Thoracic aorta (tissue), 2 donors: ENCODE measurements around the gene ITGA8. TPM values are rescaled to one million over a fixed set of nuclear protein-coding genes. Genes with fewer than 3 reads are reported as not detected.
A peak's percentile ranks its signal among the peaks of the same experiment; 100 is the strongest.

Source experiments
- ATAC-seq: fragments of 150-250 bp; one replicate; pipeline ENCODE4 v1.8.0; 2017; ENCODE audit warnings: low read depth; ENCODE audit not compliant: insufficient number of reproducible peaks, low FRiP score
- DNase-seq: peaks from one replicate; pipeline ENCODE4 v3.0.0-alpha.2; 2020; ENCODE audit warnings: low spot score
- H3K27ac ChIP-seq, 2 donors: fragments of 200-600 bp; sonication (generic); 1 replicate in 1 of 2; 2 replicates in 1 of 2; pipeline ENCODE4 v1.5.1; 2016; ENCODE audit warnings: mild to moderate bottlenecking in 2 of 2, moderate library complexity in 2 of 2
- H3K27me3 ChIP-seq: fragments of 200-600 bp; sonication (generic); replicated peaks from 2 replicates; pipeline ENCODE4 v1.6.0; 2016; ENCODE audit warnings: mild to moderate bottlenecking; ENCODE audit not compliant: insufficient read depth
- H3K36me3 ChIP-seq: fragments of 200-600 bp; sonication (generic); one replicate; pipeline ENCODE4 v1.5.1; 2016
- H3K4me1 ChIP-seq, 2 donors: fragments of 200-600 bp; sonication (generic); 1 replicate in 1 of 2; 2 replicates in 1 of 2; pipeline versions ENCODE4 v1.5.1 to v1.6.0; 2016; ENCODE audit warnings: low read depth in 2 of 2, mild to moderate bottlenecking in 1 of 2; ENCODE audit not compliant: control insufficient read depth in 1 of 2
- H3K4me3 ChIP-seq: fragments of 200-600 bp; sonication (generic); 2 replicates; pipeline ENCODE4 v1.5.1; 2016; ENCODE audit warnings: mild to moderate bottlenecking
- H3K9me3 ChIP-seq: fragments of 200-600 bp; sonication (generic); 2 replicates; pipeline ENCODE4 v1.5.1; 2016
- CTCF ChIP-seq: fragments of 200-600 bp; sonication (generic); IDR thresholded peaks from one replicate; pipeline ENCODE4 v1.5.1; 2019; ENCODE audit warnings: antibody characterized with exemption
- total RNA-seq, 2 donors: library from RNA; depleted of rRNA; stranded (reverse); fragments of >200 nt; gene quantifications; one replicate each; pipeline versions ENCODE4 v1.1.0 to v1.2.3, GENCODE V29; 2016

ITGA8 gene
- total RNA-seq, 2 donors from 2014 or later, result 1,137 to 1,173 TPM

GRCh38 chr10:15718694-15719048 lies 1.1 kb downstream of the ITGA8 start:
- no peak for TF ChIP-seq CTCF
- no peak for ATAC-seq
- no peak for DNase-seq
- H3K27me3 ChIP-seq, result no peaks in the 10 kb centered on the region
- peak overlapping the region; percentile 71 for H3K4me3 ChIP-seq
- peaks cover 8% of the 10 kb centered on the region for H3K36me3 ChIP-seq
- peak overlapping the region; percentile 89 to 95 for H3K27ac ChIP-seq
- peaks cover 9 to 47% of the 10 kb centered on the region in 2 donors for H3K4me1 ChIP-seq
- no peaks in the 10 kb centered on the region for H3K9me3 ChIP-seq

- peak overlapping the region; percentile 89 to 95 for H3K27ac ChIP-seq
- H3K4me1 ChIP-seq, result peaks cover 12 to 43% of the 10 kb centered on the region in 2 donors
- no peaks in the 10 kb centered on the region for H3K27me3 ChIP-seq
- DNase-seq (no peak), ATAC-seq (no peak)
- H3K9me3 ChIP-seq, result no peaks in the 10 kb centered on the region
- TF ChIP-seq CTCF, result peak; percentile 62
- peak overlapping the region; percentile 71 for H3K4me3 ChIP-seq
- H3K36me3 ChIP-seq, result peaks cover 12% of the 10 kb centered on the region
Observed at GRCh38 chr10:15715619-15716227, 4.0 kb downstream of the ITGA8 start.

- Histone ChIP-seq H3K9me3 (no peaks in the 10 kb centered on the region), H3K36me3 (peaks cover 14% of the 10 kb centered on the region), H3K27me3 (no peaks in the 10 kb centered on the region), H3K4me3 (peak overlapping the region; percentile 71), H3K27ac (peak overlapping the region; percentile 89 to 95), H3K4me1 (peaks cover 15 to 43% of the 10 kb centered on the region in 2 donors)
- no peak for TF ChIP-seq CTCF
- ATAC-seq, result no peak
- no peak for DNase-seq
Observed at GRCh38 chr10:15714847-15715246, 4.9 kb downstream of the ITGA8 start.

GRCh38 chr10:15712883-15713282 lies 6.8 kb downstream of the ITGA8 start:
- peak overlapping the region; percentile 71 for H3K4me3 ChIP-seq
- H3K27me3 ChIP-seq, result no peaks in the 10 kb centered on the region
- H3K4me1 ChIP-seq, result peaks cover 25 to 62% of the 10 kb centered on the region in 2 donors
- no peak for TF ChIP-seq CTCF
- no peaks in the 10 kb centered on the region for H3K9me3 ChIP-seq
- H3K27ac ChIP-seq, result peak overlapping the region; percentile 32 to 54
- H3K36me3 ChIP-seq, result peaks cover 18% of the 10 kb centered on the region
- ATAC-seq (no peak), DNase-seq (no peak)

- no peak for TF ChIP-seq CTCF
- no peak for DNase-seq
- peak overlapping the region; percentile 21 to 52 for H3K27ac ChIP-seq
Observed at GRCh38 chr10:15710455-15710854, 9.3 kb downstream of the ITGA8 start.

More at GRCh38 chr10:15710455-15710854, 9.3 kb downstream of the ITGA8 start:
- H3K9me3 ChIP-seq, result no peaks in the 10 kb centered on the region
- H3K36me3 ChIP-seq, result peaks cover 33% of the 10 kb centered on the region
- no peak for ATAC-seq
- H3K4me1 ChIP-seq, result peaks cover 32 to 86% of the 10 kb centered on the region in 2 donors
- no peaks in the 10 kb centered on the region for H3K27me3 ChIP-seq
- peak overlapping the region; percentile 71 for H3K4me3 ChIP-seq
